NCI-H82 treated with DMSO at 0.1 percent for 48 hours (cell line): ENCODE data around the gene CRTC1.
"Not testable (repeated sequence)": the region's sequence is repeated elsewhere in the genome, so short reads cannot be mapped to it uniquely, and the experiment has no call there.

ENCODE experiments used
- DNase-seq: peaks from one replicate; lab custom pipeline; 2025; ENCODE audit not compliant: unreplicated experiment; lab: John Stamatoyannopoulos, UW

The CRTC1 gene

GRCh38 chr19:18668744-18669523 lies 14.5 kb upstream of the CRTC1 start:
- no peak for DNase-seq

GRCh38 chr19:18669524-18669817 lies 14.0 kb upstream of the CRTC1 start:
- no peak for DNase-seq

GRCh38 chr19:18669883-18670282 lies 13.6 kb upstream of the CRTC1 start:
- DNase-seq, result no peak

- no peak for DNase-seq
Observed at GRCh38 chr19:18670312-18670711, 13.2 kb upstream of the CRTC1 start.

GRCh38 chr19:18671303-18672043 lies 12.0 kb upstream of the CRTC1 start:
- no peak for DNase-seq

GRCh38 chr19:18672044-18672451 lies 11.4 kb upstream of the CRTC1 start:
- no peak for DNase-seq

- DNase-seq, result no peak
Observed at GRCh38 chr19:18672606-18673337, 10.7 kb upstream of the CRTC1 start.

GRCh38 chr19:18674616-18675015 lies 8.9 kb upstream of the CRTC1 start:
- DNase-seq, result no peak

GRCh38 chr19:18675779-18676178 lies 7.7 kb upstream of the CRTC1 start:
- no peak for DNase-seq

GRCh38 chr19:18676692-18677091 lies 6.8 kb upstream of the CRTC1 start:
- no peak for DNase-seq

- DNase-seq, result no peak
Observed at GRCh38 chr19:18677156-18677555, 6.3 kb upstream of the CRTC1 start.

- DNase-seq, result not testable (repeated sequence)
Observed at GRCh38 chr19:18680148-18680547, 3.3 kb upstream of the CRTC1 start.

- DNase-seq, result no peak
Observed at GRCh38 chr19:18682807-18683108, 722 bp upstream of the CRTC1 start.

- no peak for DNase-seq
Observed at GRCh38 chr19:18683958-18684641, 620 bp downstream of the CRTC1 start.

- no peak for DNase-seq
Observed at GRCh38 chr19:18684642-18684993, 1.1 kb downstream of the CRTC1 start.

GRCh38 chr19:18685597-18686190 lies 2.2 kb downstream of the CRTC1 start:
- no peak for DNase-seq

GRCh38 chr19:18687740-18688465 lies 4.4 kb downstream of the CRTC1 start:
- no peak for DNase-seq

- DNase-seq, result no peak
Observed at GRCh38 chr19:18696023-18696422, 12.5 kb downstream of the CRTC1 start.

- DNase-seq, result no peak
Observed at GRCh38 chr19:18697680-18698079, 14.2 kb downstream of the CRTC1 start.

- no peak for DNase-seq
Observed at GRCh38 chr19:18698321-18699167, 15.1 kb downstream of the CRTC1 start.
